ENCODE measurements around the gene PDE11A.

PDE11A gene

GRCh38 chr2:177646791-177647190 lies 425.8 kb downstream of the PDE11A start:
- H3K4me3 ChIP-seq (ENCODE audit: extremely low read depth, insufficient read depth, low read length, poor library complexity, severe bottlenecking): no peak overlapping the region
- H3K9me3 ChIP-seq (ENCODE audit: control insufficient read depth, low read length): no peaks in the 10 kb centered on the region
- peaks cover 4% of the 10 kb centered on the region for H3K4me1 ChIP-seq (ENCODE audit: control insufficient read depth, insufficient read depth, low read length, poor library complexity, severe bottlenecking)
- H3K27ac ChIP-seq (ENCODE audit: low read depth, low read length, severe bottlenecking): no peak overlapping the region
- no CpG with 5 or more reads among the region's 1 CpG for WGBS, 2 experiments (ENCODE audit: insufficient coverage in 2 of 2)
- H3K36me3 ChIP-seq (ENCODE audit: control insufficient read depth, insufficient read depth, low read length): no peaks in the 10 kb centered on the region

- Histone ChIP-seq H3K4me1 (ENCODE audit: control insufficient read depth, insufficient read depth, low read length, poor library complexity, severe bottlenecking) (no peaks in the 10 kb centered on the region), H3K9me3 (ENCODE audit: control insufficient read depth, low read length) (no peaks in the 10 kb centered on the region), H3K36me3 (ENCODE audit: control insufficient read depth, insufficient read depth, low read length) (no peaks in the 10 kb centered on the region), H3K4me3 (ENCODE audit: extremely low read depth, insufficient read depth, low read length, poor library complexity, severe bottlenecking) (no peak overlapping the region), H3K27ac (ENCODE audit: low read depth, low read length, severe bottlenecking) (no peak overlapping the region)
Observed at GRCh38 chr2:177646241-177646640, 426.3 kb downstream of the PDE11A start.

GRCh38 chr2:177641331-177641730 lies 431.2 kb downstream of the PDE11A start:
- no peak overlapping the region for H3K27ac ChIP-seq (ENCODE audit: low read depth, low read length, severe bottlenecking)
- WGBS, 2 experiments (ENCODE audit: insufficient coverage in 2 of 2): no CpG with 5 or more reads among the region's 2 CpGs
- H3K4me3 ChIP-seq (ENCODE audit: extremely low read depth, insufficient read depth, low read length, poor library complexity, severe bottlenecking): no peak overlapping the region
- H3K9me3 ChIP-seq (ENCODE audit: control insufficient read depth, low read length): no peaks in the 10 kb centered on the region
- no peaks in the 10 kb centered on the region for H3K36me3 ChIP-seq (ENCODE audit: control insufficient read depth, insufficient read depth, low read length)
- H3K4me1 ChIP-seq (ENCODE audit: control insufficient read depth, insufficient read depth, low read length, poor library complexity, severe bottlenecking): no peaks in the 10 kb centered on the region

GRCh38 chr2:177640423-177640822 lies 432.2 kb downstream of the PDE11A start:
- no peaks in the 10 kb centered on the region for H3K36me3 ChIP-seq (ENCODE audit: control insufficient read depth, insufficient read depth, low read length)
- WGBS, 2 experiments (ENCODE audit: insufficient coverage in 2 of 2): 94 to 96% methylated on average over 3 of the region's 3 CpGs
- no peaks in the 10 kb centered on the region for H3K9me3 ChIP-seq (ENCODE audit: control insufficient read depth, low read length)
- no peak overlapping the region for H3K27ac ChIP-seq (ENCODE audit: low read depth, low read length, severe bottlenecking)
- no peaks in the 10 kb centered on the region for H3K4me1 ChIP-seq (ENCODE audit: control insufficient read depth, insufficient read depth, low read length, poor library complexity, severe bottlenecking)
- no peak overlapping the region for H3K4me3 ChIP-seq (ENCODE audit: extremely low read depth, insufficient read depth, low read length, poor library complexity, severe bottlenecking)

- Histone ChIP-seq H3K36me3 (ENCODE audit: control insufficient read depth, insufficient read depth, low read length) (no peaks in the 10 kb centered on the region), H3K4me1 (ENCODE audit: control insufficient read depth, insufficient read depth, low read length, poor library complexity, severe bottlenecking) (no peaks in the 10 kb centered on the region), H3K9me3 (ENCODE audit: control insufficient read depth, low read length) (no peaks in the 10 kb centered on the region), H3K4me3 (ENCODE audit: extremely low read depth, insufficient read depth, low read length, poor library complexity, severe bottlenecking) (no peak overlapping the region), H3K27ac (ENCODE audit: low read depth, low read length, severe bottlenecking) (no peak overlapping the region)
- 80 to 90% methylated on average over 1 of the region's 2 CpGs for WGBS, 2 experiments (ENCODE audit: insufficient coverage in 2 of 2)
Observed at GRCh38 chr2:177639262-177639914, 433.2 kb downstream of the PDE11A start.

- Histone ChIP-seq H3K4me1 (ENCODE audit: control insufficient read depth, insufficient read depth, low read length, poor library complexity, severe bottlenecking) (no peaks in the 10 kb centered on the region), H3K4me3 (ENCODE audit: extremely low read depth, insufficient read depth, low read length, poor library complexity, severe bottlenecking) (no peak overlapping the region), H3K27ac (ENCODE audit: low read depth, low read length, severe bottlenecking) (no peak overlapping the region), H3K36me3 (ENCODE audit: control insufficient read depth, insufficient read depth, low read length) (no peaks in the 10 kb centered on the region), H3K9me3 (ENCODE audit: control insufficient read depth, low read length) (no peaks in the 10 kb centered on the region)
- 100% methylated on average over 1 of the region's 1 CpG for WGBS, 2 experiments (ENCODE audit: insufficient coverage in 2 of 2)
Observed at GRCh38 chr2:177638507-177638906, 434.1 kb downstream of the PDE11A start.

GRCh38 chr2:177636672-177637071 lies 435.9 kb downstream of the PDE11A start:
- 83% methylated on average over 1 of the region's 1 CpG; no CpG with 5 or more reads in 1 of the 2 experiments for WGBS, 2 experiments (ENCODE audit: insufficient coverage in 2 of 2)
- Histone ChIP-seq H3K4me1 (ENCODE audit: control insufficient read depth, insufficient read depth, low read length, poor library complexity, severe bottlenecking) (no peaks in the 10 kb centered on the region), H3K36me3 (ENCODE audit: control insufficient read depth, insufficient read depth, low read length) (no peaks in the 10 kb centered on the region), H3K27ac (ENCODE audit: low read depth, low read length, severe bottlenecking) (no peak overlapping the region), H3K4me3 (ENCODE audit: extremely low read depth, insufficient read depth, low read length, poor library complexity, severe bottlenecking) (no peak overlapping the region), H3K9me3 (ENCODE audit: control insufficient read depth, low read length) (no peaks in the 10 kb centered on the region)

GRCh38 chr2:177635696-177636095 lies 436.9 kb downstream of the PDE11A start:
- Histone ChIP-seq H3K9me3 (ENCODE audit: control insufficient read depth, low read length) (no peaks in the 10 kb centered on the region), H3K4me3 (ENCODE audit: extremely low read depth, insufficient read depth, low read length, poor library complexity, severe bottlenecking) (no peak overlapping the region), H3K27ac (ENCODE audit: low read depth, low read length, severe bottlenecking) (no peak overlapping the region), H3K4me1 (ENCODE audit: control insufficient read depth, insufficient read depth, low read length, poor library complexity, severe bottlenecking) (no peaks in the 10 kb centered on the region), H3K36me3 (ENCODE audit: control insufficient read depth, insufficient read depth, low read length) (no peaks in the 10 kb centered on the region)
- WGBS, 2 experiments (ENCODE audit: insufficient coverage in 2 of 2): no CpG with 5 or more reads among the region's 1 CpG

GRCh38 chr2:177633910-177634294 lies 438.7 kb downstream of the PDE11A start:
- Histone ChIP-seq H3K27ac (ENCODE audit: low read depth, low read length, severe bottlenecking) (no peak overlapping the region), H3K9me3 (ENCODE audit: control insufficient read depth, low read length) (no peaks in the 10 kb centered on the region), H3K4me1 (ENCODE audit: control insufficient read depth, insufficient read depth, low read length, poor library complexity, severe bottlenecking) (no peaks in the 10 kb centered on the region), H3K36me3 (ENCODE audit: control insufficient read depth, insufficient read depth, low read length) (no peaks in the 10 kb centered on the region), H3K4me3 (ENCODE audit: extremely low read depth, insufficient read depth, low read length, poor library complexity, severe bottlenecking) (no peak overlapping the region)
- 80 to 88% methylated on average over 1 of the region's 1 CpG for WGBS, 2 experiments (ENCODE audit: insufficient coverage in 2 of 2)

- Histone ChIP-seq H3K9me3 (ENCODE audit: control insufficient read depth, low read length) (no peaks in the 10 kb centered on the region), H3K27ac (ENCODE audit: low read depth, low read length, severe bottlenecking) (no peak overlapping the region), H3K4me1 (ENCODE audit: control insufficient read depth, insufficient read depth, low read length, poor library complexity, severe bottlenecking) (no peaks in the 10 kb centered on the region), H3K36me3 (ENCODE audit: control insufficient read depth, insufficient read depth, low read length) (no peaks in the 10 kb centered on the region), H3K4me3 (ENCODE audit: extremely low read depth, insufficient read depth, low read length, poor library complexity, severe bottlenecking) (no peak overlapping the region)
- WGBS, 2 experiments (ENCODE audit: insufficient coverage in 2 of 2): no CpG with 5 or more reads among the region's 3 CpGs
Observed at GRCh38 chr2:177633111-177633510, 439.5 kb downstream of the PDE11A start.

- H3K4me3 ChIP-seq (ENCODE audit: extremely low read depth, insufficient read depth, low read length, poor library complexity, severe bottlenecking): no peak overlapping the region
- H3K9me3 ChIP-seq (ENCODE audit: control insufficient read depth, low read length): no peaks in the 10 kb centered on the region
- no peaks in the 10 kb centered on the region for H3K36me3 ChIP-seq (ENCODE audit: control insufficient read depth, insufficient read depth, low read length)
- H3K4me1 ChIP-seq (ENCODE audit: control insufficient read depth, insufficient read depth, low read length, poor library complexity, severe bottlenecking): no peaks in the 10 kb centered on the region
- 83% methylated on average over 1 of the region's 1 CpG; no CpG with 5 or more reads in 1 of the 2 experiments for WGBS, 2 experiments (ENCODE audit: insufficient coverage in 2 of 2)
- H3K27ac ChIP-seq (ENCODE audit: low read depth, low read length, severe bottlenecking): no peak overlapping the region
Observed at GRCh38 chr2:177631680-177632079, 440.9 kb downstream of the PDE11A start.

All from mesodermal cell (in vitro differentiated cells).